Measurements from ENCODE around the gene C6. TPM values are rescaled to one million over a fixed set of nuclear protein-coding genes. Genes with fewer than 3 reads are reported as not detected.
A peak's percentile ranks its signal among the peaks of the same experiment; 100 is the strongest.

Gene C6
- total and polyA plus RNA-seq, 8 donors, result 0.45 to 6.5 (median 1.0) TPM; not detected in 2

DNA sequence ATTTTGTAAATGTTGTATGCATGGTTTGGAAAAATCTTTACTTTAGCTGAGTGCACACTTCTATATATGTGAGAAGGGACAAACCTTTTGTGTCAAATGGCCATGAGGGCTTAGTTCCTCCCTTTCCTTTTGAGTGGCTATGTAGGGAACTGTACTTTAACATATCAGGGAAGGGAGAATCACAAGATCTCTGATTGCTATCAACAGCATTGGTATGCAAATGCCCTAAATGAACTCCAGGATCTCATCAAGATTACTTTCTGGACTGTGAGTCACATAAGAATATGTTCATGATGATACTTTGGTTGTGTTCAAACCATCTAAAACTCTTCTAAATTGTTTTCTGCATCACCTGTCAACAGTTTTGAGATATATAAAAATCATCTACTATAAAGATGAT is 111.0 kb downstream of the C6 start:
- H3K36me3 ChIP-seq, result no peaks in the 10 kb centered on the region
- intact Hi-C loops (cut with DNase I; ENCODE audit: low total_unique reads), result no loop called here
- no peaks in the 10 kb centered on the region for H3K9me3 ChIP-seq
- H3K4me3 ChIP-seq, result no peak overlapping the region
- H3K4me1 ChIP-seq, result no peaks in the 10 kb centered on the region
- no peak for DNase-seq
- H3K27ac ChIP-seq, result no peak overlapping the region
- H3K27me3 ChIP-seq, result no peaks in the 10 kb centered on the region
- no peak for TF ChIP-seq POLR2AphosphoS5 (IDR thresholded peaks at IDR 0.05)
- TF ChIP-seq POLR2A (IDR thresholded peaks at IDR 0.05), result no peak
- no peak for TF ChIP-seq EP300 (IDR thresholded peaks at IDR 0.05)
- TF ChIP-seq, protein P1, sequence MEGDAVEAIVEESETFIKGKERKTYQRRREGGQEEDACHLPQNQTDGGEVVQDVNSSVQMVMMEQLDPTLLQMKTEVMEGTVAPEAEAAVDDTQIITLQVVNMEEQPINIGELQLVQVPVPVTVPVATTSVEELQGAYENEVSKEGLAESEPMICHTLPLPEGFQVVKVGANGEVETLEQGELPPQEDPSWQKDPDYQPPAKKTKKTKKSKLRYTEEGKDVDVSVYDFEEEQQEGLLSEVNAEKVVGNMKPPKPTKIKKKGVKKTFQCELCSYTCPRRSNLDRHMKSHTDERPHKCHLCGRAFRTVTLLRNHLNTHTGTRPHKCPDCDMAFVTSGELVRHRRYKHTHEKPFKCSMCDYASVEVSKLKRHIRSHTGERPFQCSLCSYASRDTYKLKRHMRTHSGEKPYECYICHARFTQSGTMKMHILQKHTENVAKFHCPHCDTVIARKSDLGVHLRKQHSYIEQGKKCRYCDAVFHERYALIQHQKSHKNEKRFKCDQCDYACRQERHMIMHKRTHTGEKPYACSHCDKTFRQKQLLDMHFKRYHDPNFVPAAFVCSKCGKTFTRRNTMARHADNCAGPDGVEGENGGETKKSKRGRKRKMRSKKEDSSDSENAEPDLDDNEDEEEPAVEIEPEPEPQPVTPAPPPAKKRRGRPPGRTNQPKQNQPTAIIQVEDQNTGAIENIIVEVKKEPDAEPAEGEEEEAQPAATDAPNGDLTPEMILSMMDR (IDR thresholded peaks at IDR 0.05), result no peak

DNA sequence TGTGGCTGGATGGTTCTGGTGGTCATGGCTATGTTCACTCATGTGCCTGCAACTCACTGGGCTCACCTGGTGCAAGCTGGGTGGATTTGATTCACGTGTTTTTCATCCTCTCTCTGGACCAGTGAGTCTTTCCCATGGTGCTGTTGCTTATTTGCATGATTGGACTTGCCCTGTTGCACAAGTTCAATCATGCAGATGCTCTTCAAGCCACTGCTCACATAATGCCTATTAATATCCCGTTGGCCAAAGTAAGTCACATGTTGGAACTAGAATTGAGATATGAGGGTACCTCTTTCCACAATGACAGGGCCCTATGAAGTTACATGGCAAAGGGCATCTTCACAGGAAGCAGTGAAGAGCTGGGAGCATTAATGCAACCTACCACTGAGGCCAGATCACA is 115.7 kb downstream of the C6 start:
- Histone ChIP-seq H3K27ac (no peak overlapping the region), H3K9me3 (no peaks in the 10 kb centered on the region), H3K4me1 (no peaks in the 10 kb centered on the region), H3K4me3 (no peak overlapping the region), H3K27me3 (no peaks in the 10 kb centered on the region), H3K36me3 (no peaks in the 10 kb centered on the region)
- intact Hi-C loops (cut with DNase I; ENCODE audit: low total_unique reads), result no loop called here
- WGBS, 5 donors, result 66 to 72% (median 69%) methylated on average over 2 of the region's 2 CpGs
- no peak for DNase-seq
- TF ChIP-seq, protein P1 (IDR thresholded peaks at IDR 0.05), result no peak
- TF ChIP-seq EP300 (IDR thresholded peaks at IDR 0.05) (no peak), POLR2A (IDR thresholded peaks at IDR 0.05) (no peak), POLR2AphosphoS5 (IDR thresholded peaks at IDR 0.05) (no peak)

DNA sequence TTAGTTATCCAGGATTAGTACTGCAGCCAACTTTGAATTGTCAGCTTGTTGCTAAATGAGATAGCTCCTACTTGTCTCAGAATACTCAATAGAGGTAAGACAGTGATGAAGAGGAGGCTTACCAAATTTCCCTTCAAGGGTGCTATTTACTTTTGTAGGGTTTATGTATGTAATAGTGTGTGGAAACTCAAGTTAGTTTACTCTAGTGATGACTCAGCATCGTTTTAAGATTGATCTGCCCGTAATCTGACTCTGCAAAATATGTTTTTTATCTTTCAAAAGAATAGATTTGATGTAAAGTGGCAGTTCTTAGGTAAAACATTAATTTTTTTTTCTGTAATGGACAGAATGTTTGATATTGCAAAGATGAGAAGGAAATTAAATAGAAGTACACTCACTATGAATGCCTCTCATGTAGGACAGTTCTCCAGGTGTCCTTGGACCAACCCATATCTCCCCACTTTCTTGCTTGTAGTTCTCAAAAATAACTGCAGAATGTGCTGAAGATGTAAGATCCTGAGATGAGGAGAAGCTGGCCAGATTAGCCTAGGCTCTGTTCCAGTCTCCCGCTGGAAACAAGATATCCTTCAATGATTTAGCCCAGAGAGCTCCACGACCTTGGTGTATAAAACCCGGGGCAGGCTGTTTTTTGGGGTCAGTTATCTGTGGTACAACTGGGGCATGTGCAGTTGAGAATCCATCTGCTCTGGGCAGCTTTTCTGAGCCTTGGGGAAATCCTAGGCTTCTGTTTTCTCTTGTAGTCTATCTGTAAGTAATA is 117.8 kb downstream of the C6 start:
- no peaks in the 10 kb centered on the region for H3K27me3 ChIP-seq
- H3K9me3 ChIP-seq, result peaks cover 0 to 7% (median 0%) of the 10 kb centered on the region in 4 donors
- no peaks in the 10 kb centered on the region for H3K36me3 ChIP-seq
- no peaks in the 10 kb centered on the region for H3K4me1 ChIP-seq
- no peak for DNase-seq
- H3K27ac ChIP-seq, result no peak overlapping the region
- H3K4me3 ChIP-seq, result no peak overlapping the region
- 58 to 76% (median 63%) methylated on average over 5 of the region's 5 CpGs for WGBS, 5 donors
- TF ChIP-seq EP300 (IDR thresholded peaks at IDR 0.05), result no peak
- TF ChIP-seq, protein P1 (IDR thresholded peaks at IDR 0.05), result no peak
- intact Hi-C loops (cut with DNase I; ENCODE audit: low total_unique reads), result no loop called here

DNA sequence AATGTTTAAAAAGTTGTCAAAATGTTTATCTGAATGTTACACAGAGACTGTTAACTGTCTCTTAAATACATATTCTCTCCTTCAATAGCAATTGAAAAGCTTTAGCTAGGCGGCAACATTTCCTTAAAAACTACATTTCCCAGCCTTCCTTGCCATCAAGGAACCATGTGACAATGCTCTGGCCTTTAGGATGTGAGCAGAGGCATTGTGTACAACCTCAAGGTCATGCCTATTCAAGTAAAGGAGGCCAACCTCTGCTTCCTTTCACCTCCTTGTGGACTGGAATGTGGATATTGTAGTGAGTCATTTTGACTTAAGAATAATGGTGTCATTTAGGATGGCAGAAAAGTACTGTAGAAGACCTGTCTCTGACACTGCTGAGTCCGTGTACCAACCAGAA is 118.5 kb downstream of the C6 start:
- H3K4me3 ChIP-seq, result no peak overlapping the region
- H3K36me3 ChIP-seq, result no peaks in the 10 kb centered on the region
- no peaks in the 10 kb centered on the region for H3K27me3 ChIP-seq
- TF ChIP-seq, protein P1 (IDR thresholded peaks at IDR 0.05), result no peak
- no peak for TF ChIP-seq POLR2A (IDR thresholded peaks at IDR 0.05)
- no peak for TF ChIP-seq EP300 (IDR thresholded peaks at IDR 0.05)
- TF ChIP-seq POLR2AphosphoS5 (IDR thresholded peaks at IDR 0.05), result no peak
- no peak overlapping the region for H3K27ac ChIP-seq
- DNase-seq, result peak in 1 of 2 donors; percentile 16
- intact Hi-C loops (cut with DNase I; ENCODE audit: low total_unique reads), result no loop called here
- WGBS, 5 donors, result 68 to 90% (median 80%) methylated on average over 2 of the region's 2 CpGs
- peaks cover 0 to 7% (median 0%) of the 10 kb centered on the region in 4 donors for H3K9me3 ChIP-seq
- H3K4me1 ChIP-seq, result no peaks in the 10 kb centered on the region

Measured in stomach (tissue), 9 donors.